Measurements from ENCODE around the gene MACROH2A1. TPM values are rescaled to one million over a fixed set of nuclear protein-coding genes. Genes with fewer than 3 reads are reported as not detected.

MACROH2A1 gene
- total RNA-seq, 4 donors from 2014 or later: 164 to 268 (median 170) TPM

GRCh38 chr5:135355169-135355568 lies 43.9 kb downstream of the MACROH2A1 start:
- TF ChIP-seq CTCF (IDR thresholded peaks at IDR 0.05): peak in 1 of 5 experiments; percentile 10
- TF ChIP-seq POLR2A (IDR thresholded peaks at IDR 0.05): no peak
- Histone ChIP-seq H3K4me3 (no peak overlapping the region), H3K27ac (peak overlapping the region in 3 of 4 donors; percentile 42 to 84 (median 79)), H3K9me3 (no peaks in the 10 kb centered on the region), H3K4me1 (peaks cover 0 to 52% (median 39%) of the 10 kb centered on the region in 4 donors), H3K27me3 (no peaks in the 10 kb centered on the region), H3K36me3 (peaks cover 0 to 30% (median 3%) of the 10 kb centered on the region in 3 donors)
- 74 to 84% methylated on average over 1 of the region's 1 CpG for WGBS, 2 donors
- no peak for DNase-seq (ENCODE audit: low spot score in 2 of 2)

- peaks cover 0 to 31% (median 0%) of the 10 kb centered on the region in 3 donors for H3K36me3 ChIP-seq
- H3K27me3 ChIP-seq: no peaks in the 10 kb centered on the region
- TF ChIP-seq CTCF (IDR thresholded peaks at IDR 0.05) (no peak), EP300 (IDR thresholded peaks at IDR 0.05) (peak in 1 of 2 donors; percentile 11)
- H3K4me3 ChIP-seq: no peak overlapping the region
- H3K4me1 ChIP-seq: peaks cover 0 to 55% (median 39%) of the 10 kb centered on the region in 4 donors
- no peak for DNase-seq (ENCODE audit: low spot score in 2 of 2)
- H3K9me3 ChIP-seq: no peaks in the 10 kb centered on the region
- whole genome bisulfite sequencing, 2 donors: 17 to 19% methylated on average over 4 of the region's 4 CpGs
- H3K27ac ChIP-seq: peak overlapping the region in 2 of 4 donors; percentile 79 to 84
Observed at GRCh38 chr5:135353952-135354721, 44.9 kb downstream of the MACROH2A1 start.

- H3K9me3 ChIP-seq: no peaks in the 10 kb centered on the region
- H3K36me3 ChIP-seq: peaks cover 0 to 58% (median 0%) of the 10 kb centered on the region in 3 donors
- peaks cover 0 to 35% (median 19%) of the 10 kb centered on the region in 4 donors for H3K4me1 ChIP-seq
- TF ChIP-seq EP300 (IDR thresholded peaks at IDR 0.05): no peak
- no peak for TF ChIP-seq CTCF (IDR thresholded peaks at IDR 0.05)
- no peak for TF ChIP-seq POLR2A (IDR thresholded peaks at IDR 0.05)
- no peaks in the 10 kb centered on the region for H3K27me3 ChIP-seq
- WGBS, 2 donors: 87 to 93% methylated on average over 10 of the region's 10 CpGs
- no peak overlapping the region for H3K27ac ChIP-seq
- no peak for DNase-seq (ENCODE audit: low spot score in 2 of 2)
- no peak overlapping the region for H3K4me3 ChIP-seq
Observed at GRCh38 chr5:135350536-135350935, 48.5 kb downstream of the MACROH2A1 start.

- no peak overlapping the region for H3K27ac ChIP-seq
- H3K27me3 ChIP-seq: no peaks in the 10 kb centered on the region
- no peaks in the 10 kb centered on the region for H3K9me3 ChIP-seq
- TF ChIP-seq CTCF (IDR thresholded peaks at IDR 0.05) (no peak), POLR2A (IDR thresholded peaks at IDR 0.05) (no peak), EP300 (IDR thresholded peaks at IDR 0.05) (no peak)
- peaks cover 0 to 29% (median 13%) of the 10 kb centered on the region in 4 donors for H3K4me1 ChIP-seq
- DNase-seq (ENCODE audit: low spot score in 2 of 2): no peak
- H3K4me3 ChIP-seq: no peak overlapping the region
- peaks cover 0 to 65% (median 0%) of the 10 kb centered on the region in 3 donors for H3K36me3 ChIP-seq
Observed at GRCh38 chr5:135349886-135350285, 49.1 kb downstream of the MACROH2A1 start.

- Histone ChIP-seq H3K4me1 (peaks cover 0 to 24% (median 9%) of the 10 kb centered on the region in 4 donors), H3K4me3 (no peak overlapping the region), H3K27ac (no peak overlapping the region), H3K9me3 (no peaks in the 10 kb centered on the region), H3K27me3 (no peaks in the 10 kb centered on the region), H3K36me3 (peaks cover 0 to 69% (median 0%) of the 10 kb centered on the region in 3 donors)
- WGBS, 2 donors: 67 to 70% methylated on average over 1 of the region's 1 CpG
- DNase-seq (ENCODE audit: low spot score in 2 of 2): no peak
- no peak for TF ChIP-seq POLR2A (IDR thresholded peaks at IDR 0.05)
- TF ChIP-seq EP300 (IDR thresholded peaks at IDR 0.05): no peak
- TF ChIP-seq CTCF (IDR thresholded peaks at IDR 0.05): no peak
Observed at GRCh38 chr5:135349451-135349850, 49.6 kb downstream of the MACROH2A1 start.
